ENCODE measurements around the gene UPF2.

The UPF2 gene

GRCh38 chr10:12056748-12057147 lies 14.1 kb upstream of the UPF2 start:
- peak; percentile 27 for DNase-seq (ENCODE audit: low read depth)
- H3K4me3 ChIP-seq (ENCODE audit: control insufficient read depth, low read depth, low read length) = no peak overlapping the region
- TF ChIP-seq, protein P1, sequence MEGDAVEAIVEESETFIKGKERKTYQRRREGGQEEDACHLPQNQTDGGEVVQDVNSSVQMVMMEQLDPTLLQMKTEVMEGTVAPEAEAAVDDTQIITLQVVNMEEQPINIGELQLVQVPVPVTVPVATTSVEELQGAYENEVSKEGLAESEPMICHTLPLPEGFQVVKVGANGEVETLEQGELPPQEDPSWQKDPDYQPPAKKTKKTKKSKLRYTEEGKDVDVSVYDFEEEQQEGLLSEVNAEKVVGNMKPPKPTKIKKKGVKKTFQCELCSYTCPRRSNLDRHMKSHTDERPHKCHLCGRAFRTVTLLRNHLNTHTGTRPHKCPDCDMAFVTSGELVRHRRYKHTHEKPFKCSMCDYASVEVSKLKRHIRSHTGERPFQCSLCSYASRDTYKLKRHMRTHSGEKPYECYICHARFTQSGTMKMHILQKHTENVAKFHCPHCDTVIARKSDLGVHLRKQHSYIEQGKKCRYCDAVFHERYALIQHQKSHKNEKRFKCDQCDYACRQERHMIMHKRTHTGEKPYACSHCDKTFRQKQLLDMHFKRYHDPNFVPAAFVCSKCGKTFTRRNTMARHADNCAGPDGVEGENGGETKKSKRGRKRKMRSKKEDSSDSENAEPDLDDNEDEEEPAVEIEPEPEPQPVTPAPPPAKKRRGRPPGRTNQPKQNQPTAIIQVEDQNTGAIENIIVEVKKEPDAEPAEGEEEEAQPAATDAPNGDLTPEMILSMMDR (conservative IDR thresholded peaks at IDR 0.05; ENCODE audit: control insufficient read depth, insufficient read depth, low read depth, low read length) = no peak

GRCh38 chr10:12055732-12056131 lies 13.1 kb upstream of the UPF2 start:
- no peak for DNase-seq (ENCODE audit: low read depth)
- H3K4me3 ChIP-seq (ENCODE audit: control insufficient read depth, low read depth, low read length) = no peak overlapping the region
- TF ChIP-seq, protein P1 (conservative IDR thresholded peaks at IDR 0.05; ENCODE audit: control insufficient read depth, insufficient read depth, low read depth, low read length) = no peak

DNA sequence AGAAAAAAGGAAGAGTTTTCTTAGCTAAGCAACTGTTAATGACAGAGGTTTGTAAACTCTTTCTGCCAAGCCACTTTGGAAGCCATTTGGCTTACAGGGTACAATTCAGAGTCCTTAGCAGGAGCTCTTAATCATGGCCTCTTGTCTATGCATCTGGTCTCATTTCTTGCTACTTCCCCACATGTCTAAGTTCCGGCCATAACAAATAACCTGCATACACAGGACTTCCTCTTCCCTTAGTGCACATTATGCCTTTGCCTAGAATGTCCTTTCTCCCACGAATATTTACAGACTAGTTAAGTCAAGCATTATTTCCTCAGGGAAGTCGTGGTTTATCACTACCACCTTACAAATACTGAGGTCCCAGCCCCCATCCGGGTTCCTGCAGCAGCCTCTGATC lies 8.6 kb upstream of the UPF2 start:
- TF ChIP-seq, protein P1 (conservative IDR thresholded peaks at IDR 0.05; ENCODE audit: control insufficient read depth, insufficient read depth, low read depth, low read length) = no peak
- H3K4me3 ChIP-seq (ENCODE audit: control insufficient read depth, low read depth, low read length) = no peak overlapping the region
- DNase-seq (ENCODE audit: low read depth) = no peak

- DNase-seq (ENCODE audit: low read depth) = no peak
- no peak overlapping the region for H3K4me3 ChIP-seq (ENCODE audit: control insufficient read depth, low read depth, low read length)
- TF ChIP-seq, protein P1 (conservative IDR thresholded peaks at IDR 0.05; ENCODE audit: control insufficient read depth, insufficient read depth, low read depth, low read length) = no peak
Observed at GRCh38 chr10:12050528-12050927, 7.9 kb upstream of the UPF2 start.

GRCh38 chr10:12048547-12048946 lies 5.9 kb upstream of the UPF2 start:
- no peak overlapping the region for H3K4me3 ChIP-seq (ENCODE audit: control insufficient read depth, low read depth, low read length)
- no peak for DNase-seq (ENCODE audit: low read depth)
- TF ChIP-seq, protein P1 (conservative IDR thresholded peaks at IDR 0.05; ENCODE audit: control insufficient read depth, insufficient read depth, low read depth, low read length) = no peak

- TF ChIP-seq, protein P1 (conservative IDR thresholded peaks at IDR 0.05; ENCODE audit: control insufficient read depth, insufficient read depth, low read depth, low read length) = no peak
- DNase-seq (ENCODE audit: low read depth) = no peak
- no peak overlapping the region for H3K4me3 ChIP-seq (ENCODE audit: control insufficient read depth, low read depth, low read length)
Observed at GRCh38 chr10:12045596-12045995, 3.0 kb upstream of the UPF2 start.

DNA sequence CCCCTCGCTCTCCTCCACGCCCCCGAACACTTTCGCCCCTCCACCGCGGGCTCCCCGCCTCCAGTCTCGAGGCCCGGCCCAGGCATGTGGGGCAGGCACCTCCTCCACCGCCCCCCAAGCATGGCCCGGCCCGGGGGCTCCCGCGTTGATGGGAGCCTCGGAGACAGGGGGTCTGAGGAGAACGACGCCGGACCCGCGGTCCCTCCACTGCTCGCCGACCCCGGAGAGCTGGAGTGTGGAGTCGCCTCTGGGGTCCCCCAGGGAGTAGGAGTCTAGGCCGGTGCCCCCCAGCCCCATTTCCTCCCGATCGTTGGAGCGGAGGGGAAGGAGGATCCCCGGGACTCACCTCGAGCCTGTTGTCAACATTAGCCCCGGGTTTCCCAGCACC lies 206 bp downstream of the UPF2 start:
- peak overlapping the region; percentile 93 for H3K4me3 ChIP-seq (ENCODE audit: control insufficient read depth, low read depth, low read length)
- TF ChIP-seq, protein P1 (conservative IDR thresholded peaks at IDR 0.05; ENCODE audit: control insufficient read depth, insufficient read depth, low read depth, low read length) = no peak
- DNase-seq (ENCODE audit: low read depth) = peak; percentile 7
